Testis (tissue), 2 donors: ENCODE results near the gene ARFGAP3.

Source experiments
- CTCF ChIP-seq, 3 experiments: fragments of 450-650 bp in 2 of 3; fragments of 200-600 bp in 1 of 3; sonication (generic) in 1 of 3; IDR thresholded peaks; one replicate each; pipeline ENCODE4 v1.5.1; 2016 to 2019; ENCODE audit warnings: antibody characterized with exemption in 3 of 3, mild to moderate bottlenecking in 2 of 3, moderate library complexity in 1 of 3
- POLR2A ChIP-seq: fragments of 450-650 bp; IDR thresholded peaks from one replicate; pipeline ENCODE4 v1.6.1; 2017; ENCODE audit warnings: antibody characterized with exemption, mild to moderate bottlenecking, moderate library complexity

- TF ChIP-seq CTCF (IDR thresholded peaks at IDR 0.05) (no peak), POLR2A (no peak)
Measured at GRCh38 chr22:42905702-42906183, 48.7 kb upstream of the ARFGAP3 start.
